HG03025 (cell line): ENCODE measurements around the gene HOMER1.
A peak's percentile ranks its signal among the peaks of the same experiment; 100 is the strongest.

Experiments used
- ATAC-seq: cut with Tn5 transposase; IDR thresholded peaks from one replicate; pipeline ENCODE4 v1.9.1; 2021; ENCODE audit warnings: mild to moderate bottlenecking, moderate library complexity; ENCODE audit not compliant: unreplicated experiment, low FRiP score

The HOMER1 gene

GRCh38 chr5:79491690-79492317, 22.1 kb downstream of the HOMER1 start:
- no peak for ATAC-seq

GRCh38 chr5:79490323-79490936, 23.5 kb downstream of the HOMER1 start:
- no peak for ATAC-seq

- ATAC-seq, result no peak
Measured at GRCh38 chr5:79489773-79490172, 24.2 kb downstream of the HOMER1 start.

- no peak for ATAC-seq
Measured at GRCh38 chr5:79488775-79489174, 25.2 kb downstream of the HOMER1 start.

- no peak for ATAC-seq
Measured at GRCh38 chr5:79488058-79488457, 25.9 kb downstream of the HOMER1 start.

GRCh38 chr5:79487251-79487650, 26.7 kb downstream of the HOMER1 start:
- ATAC-seq, result no peak

GRCh38 chr5:79486116-79486515, 27.8 kb downstream of the HOMER1 start:
- no peak for ATAC-seq

- no peak for ATAC-seq
Measured at GRCh38 chr5:79484731-79485130, 29.2 kb downstream of the HOMER1 start.

GRCh38 chr5:79481574-79481973, 32.4 kb downstream of the HOMER1 start:
- no peak for ATAC-seq

- ATAC-seq, result no peak
Measured at GRCh38 chr5:79480991-79481390, 32.9 kb downstream of the HOMER1 start.

- ATAC-seq, result no peak
Measured at GRCh38 chr5:79475152-79475466, 38.8 kb downstream of the HOMER1 start.

- ATAC-seq, result no peak
Measured at GRCh38 chr5:79474367-79475151, 39.4 kb downstream of the HOMER1 start.

GRCh38 chr5:79471556-79471955, 42.4 kb downstream of the HOMER1 start:
- no peak for ATAC-seq

GRCh38 chr5:79464695-79465332, 49.1 kb downstream of the HOMER1 start:
- ATAC-seq, result no peak

- no peak for ATAC-seq
Measured at GRCh38 chr5:79464278-79464677, 49.7 kb downstream of the HOMER1 start.

- ATAC-seq, result no peak
Measured at GRCh38 chr5:79459626-79460025, 54.3 kb downstream of the HOMER1 start.

GRCh38 chr5:79456890-79457583, 56.9 kb downstream of the HOMER1 start:
- ATAC-seq, result peak; percentile 84

- ATAC-seq, result no peak
Measured at GRCh38 chr5:79456400-79456799, 57.5 kb downstream of the HOMER1 start.

- no peak for ATAC-seq
Measured at GRCh38 chr5:79454043-79454442, 59.9 kb downstream of the HOMER1 start.

- no peak for ATAC-seq
Measured at GRCh38 chr5:79448336-79448735, 65.6 kb downstream of the HOMER1 start.

GRCh38 chr5:79436821-79437220, 77.1 kb downstream of the HOMER1 start:
- no peak for ATAC-seq
